Measurements from ENCODE around the gene CNDP2.

Gene CNDP2

DNA sequence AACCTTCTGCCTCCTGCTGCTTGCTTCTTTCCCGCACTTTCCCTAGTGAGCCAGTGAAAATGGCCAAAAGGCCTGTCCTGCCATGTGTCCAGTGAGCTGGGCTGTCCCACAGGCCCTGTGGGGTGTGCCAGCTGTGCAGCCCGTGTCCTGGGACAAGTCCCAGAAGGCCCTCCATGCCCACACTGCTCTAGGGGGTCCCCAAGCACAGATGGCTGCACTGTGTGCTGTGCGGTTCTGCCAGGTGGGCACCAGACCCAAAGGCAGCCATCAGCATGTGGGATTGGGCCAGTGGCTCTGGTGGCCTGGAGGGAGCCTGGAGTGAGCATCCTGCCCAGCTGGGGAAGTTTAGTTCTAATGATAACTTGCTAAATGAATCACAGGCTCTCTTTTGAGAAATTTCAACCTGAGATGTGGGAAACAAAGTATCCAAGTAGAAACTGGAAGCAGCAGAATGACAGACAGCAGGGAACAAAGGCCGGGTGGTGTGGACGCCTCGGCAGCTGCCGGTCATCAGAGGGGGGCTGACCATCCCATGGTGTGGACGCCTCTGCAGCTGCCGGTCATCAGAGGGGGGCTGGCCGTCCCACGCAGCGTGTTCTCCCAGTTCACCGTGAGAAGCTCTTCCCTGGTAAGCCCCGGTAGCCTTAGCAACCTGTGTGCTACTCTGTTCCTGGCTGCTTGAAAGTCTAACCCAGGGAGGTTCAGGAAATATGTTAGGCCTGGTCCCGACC, 9.9 kb upstream of the CNDP2 start:
- no peaks in the 10 kb centered on the region for H3K27me3 ChIP-seq (ENCODE audit: insufficient read depth, low read length)
- H3K9me3 ChIP-seq (ENCODE audit: low read length), result no peaks in the 10 kb centered on the region
- H3K9me2 ChIP-seq (ENCODE audit: low read depth, low read length), result no peaks in the 10 kb centered on the region
- TF ChIP-seq CTCF (IDR thresholded peaks at IDR 0.05; ENCODE audit: low read length) (no peak), EZH2 (IDR thresholded peaks at IDR 0.05; ENCODE audit: borderline replicate concordance, low read length) (no peak)
- no peaks in the 10 kb centered on the region for H3K4me1 ChIP-seq (ENCODE audit: insufficient read depth, low read length, severe bottlenecking)
- no peak overlapping the region for H3K27ac ChIP-seq (ENCODE audit: low read depth, low read length, poor library complexity, severe bottlenecking)
- no peaks in the 10 kb centered on the region for H3K36me3 ChIP-seq (ENCODE audit: insufficient read depth, low read length)
- H3K9ac ChIP-seq (ENCODE audit: low read length), result no peak overlapping the region
- no peaks in the 10 kb centered on the region for H4K20me1 ChIP-seq (ENCODE audit: insufficient read depth, low read length)
- H3K79me2 ChIP-seq (ENCODE audit: insufficient read depth, low read length), result no peaks in the 10 kb centered on the region
- no peak overlapping the region for H3K4me2 ChIP-seq (ENCODE audit: low read length)
- H2AFZ ChIP-seq (ENCODE audit: low read length), result no peak overlapping the region
- H3K4me3 ChIP-seq (ENCODE audit: low read depth, low read length, poor library complexity, severe bottlenecking), result no peak overlapping the region
- no peaks in the 10 kb centered on the region for H3F3A ChIP-seq (ENCODE audit: insufficient read depth, low read length)

DNA sequence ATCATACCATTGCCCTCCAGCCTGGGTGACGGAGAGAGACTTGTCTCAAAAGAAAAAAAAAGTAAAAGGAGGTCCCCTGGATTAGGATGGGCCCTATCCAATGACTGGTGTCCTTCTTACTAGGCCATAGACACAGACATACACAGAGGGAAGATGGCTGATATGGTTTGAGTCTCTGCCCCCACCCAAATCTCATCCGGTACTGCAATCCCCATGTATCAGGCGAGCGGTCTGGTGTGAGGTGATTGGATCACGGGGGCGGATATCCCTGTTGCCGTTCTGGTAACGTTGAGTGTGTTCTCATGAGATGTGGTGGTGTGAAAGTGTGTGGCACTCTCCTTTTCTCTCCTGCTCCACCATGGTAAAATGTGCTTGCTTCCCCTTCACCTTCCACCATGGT, 7.8 kb upstream of the CNDP2 start:
- H3K79me2 ChIP-seq (ENCODE audit: insufficient read depth, low read length), result no peaks in the 10 kb centered on the region
- no peaks in the 10 kb centered on the region for H3K9me2 ChIP-seq (ENCODE audit: low read depth, low read length)
- no peaks in the 10 kb centered on the region for H4K20me1 ChIP-seq (ENCODE audit: insufficient read depth, low read length)
- no peak overlapping the region for H3K9ac ChIP-seq (ENCODE audit: low read length)
- no peaks in the 10 kb centered on the region for H3F3A ChIP-seq (ENCODE audit: insufficient read depth, low read length)
- no peak overlapping the region for H3K4me2 ChIP-seq (ENCODE audit: low read length)
- H3K9me3 ChIP-seq (ENCODE audit: low read length), result no peaks in the 10 kb centered on the region
- H2AFZ ChIP-seq (ENCODE audit: low read length), result no peak overlapping the region
- H3K27me3 ChIP-seq (ENCODE audit: insufficient read depth, low read length), result no peaks in the 10 kb centered on the region; the same call in 1 of the 2 replicates
- no peaks in the 10 kb centered on the region for H3K4me1 ChIP-seq (ENCODE audit: insufficient read depth, low read length, severe bottlenecking)
- no peak overlapping the region for H3K4me3 ChIP-seq (ENCODE audit: low read depth, low read length, poor library complexity, severe bottlenecking)
- H3K27ac ChIP-seq (ENCODE audit: low read depth, low read length, poor library complexity, severe bottlenecking), result no peak overlapping the region
- no peaks in the 10 kb centered on the region for H3K36me3 ChIP-seq (ENCODE audit: insufficient read depth, low read length)
- TF ChIP-seq EZH2 (IDR thresholded peaks at IDR 0.05; ENCODE audit: borderline replicate concordance, low read length), result no peak
- no peak for TF ChIP-seq CTCF (IDR thresholded peaks at IDR 0.05; ENCODE audit: low read length)

DNA sequence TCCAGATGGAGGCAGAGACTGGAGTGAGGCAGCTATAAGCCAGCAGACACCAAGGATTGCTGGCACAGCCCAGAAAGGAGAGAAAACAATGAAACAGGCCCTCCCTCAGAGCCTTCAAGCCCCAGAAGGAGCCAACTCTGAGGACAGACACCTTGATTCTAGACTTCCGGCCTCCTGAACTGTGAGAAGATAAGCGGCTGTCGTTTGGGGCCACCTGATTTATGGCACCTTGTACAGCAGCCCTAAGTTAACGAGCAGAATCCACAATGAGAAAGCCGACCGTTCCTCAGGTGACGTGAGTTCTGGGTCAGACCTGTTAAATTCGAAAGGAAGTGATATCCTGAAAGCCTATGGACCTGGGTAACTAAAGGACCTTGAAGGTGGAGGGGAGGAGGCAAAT, 7.3 kb upstream of the CNDP2 start:
- H4K20me1 ChIP-seq (ENCODE audit: insufficient read depth, low read length), result no peaks in the 10 kb centered on the region
- no peaks in the 10 kb centered on the region for H3K36me3 ChIP-seq (ENCODE audit: insufficient read depth, low read length)
- TF ChIP-seq EZH2 (IDR thresholded peaks at IDR 0.05; ENCODE audit: borderline replicate concordance, low read length), result no peak
- TF ChIP-seq CTCF (IDR thresholded peaks at IDR 0.05; ENCODE audit: low read length), result no peak
- no peaks in the 10 kb centered on the region for H3K4me1 ChIP-seq (ENCODE audit: insufficient read depth, low read length, severe bottlenecking)
- no peaks in the 10 kb centered on the region for H3K9me2 ChIP-seq (ENCODE audit: low read depth, low read length)
- no peak overlapping the region for H3K4me3 ChIP-seq (ENCODE audit: low read depth, low read length, poor library complexity, severe bottlenecking)
- no peak overlapping the region for H2AFZ ChIP-seq (ENCODE audit: low read length)
- H3K79me2 ChIP-seq (ENCODE audit: insufficient read depth, low read length), result no peaks in the 10 kb centered on the region
- no peaks in the 10 kb centered on the region for H3K9me3 ChIP-seq (ENCODE audit: low read length)
- no peak overlapping the region for H3K4me2 ChIP-seq (ENCODE audit: low read length)
- H3F3A ChIP-seq (ENCODE audit: insufficient read depth, low read length), result no peaks in the 10 kb centered on the region
- H3K27me3 ChIP-seq (ENCODE audit: insufficient read depth, low read length), result no peaks in the 10 kb centered on the region; the same call in 1 of the 2 replicates
- H3K9ac ChIP-seq (ENCODE audit: low read length), result no peak overlapping the region
- no peak overlapping the region for H3K27ac ChIP-seq (ENCODE audit: low read depth, low read length, poor library complexity, severe bottlenecking)

Measured in OCI-LY1 (cell line).